ENCODE measurements around the gene RAD51B. TPM values are rescaled to one million over a fixed set of nuclear protein-coding genes. Genes with fewer than 3 reads are reported as not detected.
A peak's percentile ranks its signal among the peaks of the same experiment; 100 is the strongest.

RAD51B gene
- total RNA-seq, 1 experiment from 2014 or later: 28.9 TPM

GRCh38 chr14:68592948-68593556 is 773.5 kb downstream of the RAD51B start:
- in situ Hi-C loops (cut with HindIII; ENCODE audit: low pct_unique_long_range_greater_than_20kb, low sequenced_read_pairs): no loop called here

GRCh38 chr14:68593806-68594536 is 774.4 kb downstream of the RAD51B start:
- in situ Hi-C loops (cut with HindIII; ENCODE audit: low pct_unique_long_range_greater_than_20kb, low sequenced_read_pairs): no loop called here
- no peak for DNase-seq (ENCODE audit: low read depth, low spot score)

More at GRCh38 chr14:68592948-68593556, 773.5 kb downstream of the RAD51B start:
- no peak for DNase-seq (ENCODE audit: low read depth, low spot score)

- in situ Hi-C loops (cut with HindIII; ENCODE audit: low pct_unique_long_range_greater_than_20kb, low sequenced_read_pairs): no loop called here
- no peak for DNase-seq (ENCODE audit: low read depth, low spot score)
Measured at GRCh38 chr14:68594737-68595380, 775.3 kb downstream of the RAD51B start.

GRCh38 chr14:68596211-68596610 is 776.6 kb downstream of the RAD51B start:
- in situ Hi-C loops (cut with HindIII; ENCODE audit: low pct_unique_long_range_greater_than_20kb, low sequenced_read_pairs): no loop called here

GRCh38 chr14:68596701-68597100 is 777.1 kb downstream of the RAD51B start:
- no peak for DNase-seq (ENCODE audit: low read depth, low spot score)
- in situ Hi-C loops (cut with HindIII; ENCODE audit: low pct_unique_long_range_greater_than_20kb, low sequenced_read_pairs): no loop called here

More at GRCh38 chr14:68596211-68596610, 776.6 kb downstream of the RAD51B start:
- DNase-seq (ENCODE audit: low read depth, low spot score): no peak

- DNase-seq (ENCODE audit: low read depth, low spot score): no peak
- in situ Hi-C loops (cut with HindIII; ENCODE audit: low pct_unique_long_range_greater_than_20kb, low sequenced_read_pairs): no loop called here
Measured at GRCh38 chr14:68598089-68598488, 778.5 kb downstream of the RAD51B start.

GRCh38 chr14:68598621-68599447 is 779.3 kb downstream of the RAD51B start:
- peak; percentile 89 for DNase-seq (ENCODE audit: low read depth, low spot score)
- in situ Hi-C loops (cut with HindIII; ENCODE audit: low pct_unique_long_range_greater_than_20kb, low sequenced_read_pairs): no loop called here

GRCh38 chr14:68599896-68600610 is 780.5 kb downstream of the RAD51B start:
- no peak for DNase-seq (ENCODE audit: low read depth, low spot score)
- in situ Hi-C loops (cut with HindIII; ENCODE audit: low pct_unique_long_range_greater_than_20kb, low sequenced_read_pairs): no loop called here

- no peak for DNase-seq (ENCODE audit: low read depth, low spot score)
- in situ Hi-C loops (cut with HindIII; ENCODE audit: low pct_unique_long_range_greater_than_20kb, low sequenced_read_pairs): no loop called here
Measured at GRCh38 chr14:68602507-68602906, 782.9 kb downstream of the RAD51B start.

- no peak for DNase-seq (ENCODE audit: low read depth, low spot score)
- in situ Hi-C loops (cut with HindIII; ENCODE audit: low pct_unique_long_range_greater_than_20kb, low sequenced_read_pairs): no loop called here
Measured at GRCh38 chr14:68603533-68604360, 784.2 kb downstream of the RAD51B start.

- DNase-seq (ENCODE audit: low read depth, low spot score): no peak
- in situ Hi-C loops (cut with HindIII; ENCODE audit: low pct_unique_long_range_greater_than_20kb, low sequenced_read_pairs): no loop called here
Measured at GRCh38 chr14:68604361-68604730, 784.8 kb downstream of the RAD51B start.

GRCh38 chr14:68604822-68605221 is 785.2 kb downstream of the RAD51B start:
- in situ Hi-C loops (cut with HindIII; ENCODE audit: low pct_unique_long_range_greater_than_20kb, low sequenced_read_pairs): no loop called here
- DNase-seq (ENCODE audit: low read depth, low spot score): no peak

GRCh38 chr14:68606176-68606575 is 786.6 kb downstream of the RAD51B start:
- in situ Hi-C loops (cut with HindIII; ENCODE audit: low pct_unique_long_range_greater_than_20kb, low sequenced_read_pairs): no loop called here
- DNase-seq (ENCODE audit: low read depth, low spot score): no peak

GRCh38 chr14:68606644-68607043 is 787.1 kb downstream of the RAD51B start:
- no peak for DNase-seq (ENCODE audit: low read depth, low spot score)
- in situ Hi-C loops (cut with HindIII; ENCODE audit: low pct_unique_long_range_greater_than_20kb, low sequenced_read_pairs): no loop called here

GRCh38 chr14:68607081-68607866 is 787.7 kb downstream of the RAD51B start:
- in situ Hi-C loops (cut with HindIII; ENCODE audit: low pct_unique_long_range_greater_than_20kb, low sequenced_read_pairs): no loop called here
- DNase-seq (ENCODE audit: low read depth, low spot score): no peak

Data from SK-MEL-5 (cell line).